AG20443 (cell line): Measurements from ENCODE around the gene NAP1L4.

Experiments
- DNase-seq: peaks from one replicate; pipeline ENCODE4 v3.0.0; 2012; ENCODE audit warnings: low spot score, mixed read lengths

NAP1L4 gene

DNA sequence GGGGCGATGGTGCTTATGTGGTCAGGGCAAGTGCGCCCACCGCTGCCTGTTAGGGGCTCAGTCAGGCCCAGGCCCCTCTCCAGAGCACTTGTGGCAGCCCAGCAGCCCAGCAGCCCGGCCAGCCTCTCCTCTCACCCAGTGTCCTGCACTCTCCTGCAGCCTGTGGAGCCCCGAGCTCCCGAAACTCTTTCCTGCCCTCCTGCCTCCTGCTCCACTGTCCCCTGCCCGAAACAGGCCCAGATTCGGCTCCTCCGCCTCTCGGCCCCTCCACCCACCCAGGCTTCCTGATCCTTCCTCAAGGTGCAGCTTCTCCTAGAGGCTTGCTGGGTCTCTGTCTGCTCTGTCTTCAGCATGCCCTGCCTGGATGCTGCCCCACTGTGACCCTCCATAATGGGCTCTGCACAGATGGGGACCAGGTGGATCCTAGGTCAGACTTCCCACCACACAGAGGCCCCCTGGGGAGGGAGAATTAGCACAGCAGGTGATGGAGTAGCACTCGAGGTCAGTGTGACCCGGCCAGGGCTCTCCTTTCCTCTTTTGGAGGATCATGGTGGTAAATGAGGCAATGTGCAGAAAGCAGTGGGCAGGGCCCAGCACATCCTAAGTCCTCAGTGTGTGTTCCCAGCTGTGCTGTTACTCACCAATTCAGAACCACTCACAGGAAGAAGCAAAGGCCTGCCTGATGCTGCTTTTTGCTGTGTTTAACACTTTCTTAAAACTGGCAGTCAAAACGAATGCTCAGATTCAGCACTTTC, 18.6 kb upstream of the NAP1L4 start:
- no peak for DNase-seq

DNA sequence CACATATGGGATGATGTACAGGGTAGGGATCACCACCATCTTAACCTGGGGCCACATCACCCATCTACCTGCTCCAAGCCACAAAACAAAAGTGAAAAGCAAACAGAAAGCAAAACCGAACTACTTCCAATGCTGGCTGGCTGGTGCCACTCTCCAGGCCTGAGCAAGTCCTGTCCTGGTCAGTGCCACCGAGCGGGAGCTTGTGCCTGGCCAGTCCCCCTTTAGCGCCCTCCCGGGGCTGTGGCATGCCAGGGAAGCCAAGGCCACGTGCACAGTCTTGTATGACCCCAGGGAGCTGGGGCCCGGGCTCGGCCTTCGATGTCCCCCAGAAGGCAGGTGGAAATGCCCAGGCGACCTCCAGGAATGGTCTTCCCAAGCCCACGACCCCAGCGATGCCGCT, 17.9 kb upstream of the NAP1L4 start:
- DNase-seq: no peak

DNA sequence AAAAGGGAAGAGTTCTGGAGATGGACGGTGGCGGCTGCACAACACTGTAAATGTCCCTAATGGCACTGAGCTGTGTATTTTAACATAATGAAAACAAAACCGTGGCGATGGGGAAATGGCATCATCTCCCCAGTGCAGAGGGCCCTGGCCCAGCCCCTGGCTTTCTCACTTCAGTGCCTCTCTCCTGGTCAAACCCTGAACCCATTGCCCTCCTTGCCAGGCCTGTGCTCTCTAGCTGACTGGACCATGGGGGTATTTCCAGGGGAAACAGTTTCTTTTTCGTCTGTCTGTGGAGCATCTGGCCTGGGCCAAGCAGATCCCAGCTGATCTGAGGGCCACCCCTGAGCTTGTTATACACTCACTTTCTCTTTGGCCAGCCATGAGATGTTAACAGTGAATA, 17.4 kb upstream of the NAP1L4 start:
- no peak for DNase-seq

DNA sequence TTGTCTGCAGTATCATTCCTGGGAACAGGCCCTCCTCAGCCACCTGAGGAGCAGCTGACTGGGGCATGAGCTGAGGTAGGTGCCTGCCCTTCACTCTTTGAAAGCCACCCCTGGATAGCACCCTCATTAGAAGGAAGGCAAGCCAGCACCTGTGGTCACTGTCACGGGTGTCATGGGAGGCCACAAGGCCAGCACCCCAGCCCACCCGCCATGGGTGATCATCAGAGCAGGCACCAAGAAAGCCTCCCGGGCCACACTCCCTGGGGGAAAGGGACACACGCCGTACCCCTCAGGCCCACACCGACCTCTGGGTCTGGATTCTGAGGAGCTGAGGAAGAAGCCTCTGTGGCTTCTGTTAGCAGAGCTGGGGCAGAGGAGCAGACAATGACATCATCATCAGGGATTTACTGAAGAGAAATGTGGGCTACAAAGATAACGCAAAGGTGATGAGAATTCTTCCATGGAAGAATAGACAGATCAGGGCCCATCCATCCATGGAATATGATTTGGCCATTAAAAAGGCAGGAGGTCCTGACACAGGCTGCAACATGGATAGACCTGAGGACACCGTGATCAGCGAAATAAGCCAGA, 16.7 kb upstream of the NAP1L4 start:
- DNase-seq: no peak

DNA sequence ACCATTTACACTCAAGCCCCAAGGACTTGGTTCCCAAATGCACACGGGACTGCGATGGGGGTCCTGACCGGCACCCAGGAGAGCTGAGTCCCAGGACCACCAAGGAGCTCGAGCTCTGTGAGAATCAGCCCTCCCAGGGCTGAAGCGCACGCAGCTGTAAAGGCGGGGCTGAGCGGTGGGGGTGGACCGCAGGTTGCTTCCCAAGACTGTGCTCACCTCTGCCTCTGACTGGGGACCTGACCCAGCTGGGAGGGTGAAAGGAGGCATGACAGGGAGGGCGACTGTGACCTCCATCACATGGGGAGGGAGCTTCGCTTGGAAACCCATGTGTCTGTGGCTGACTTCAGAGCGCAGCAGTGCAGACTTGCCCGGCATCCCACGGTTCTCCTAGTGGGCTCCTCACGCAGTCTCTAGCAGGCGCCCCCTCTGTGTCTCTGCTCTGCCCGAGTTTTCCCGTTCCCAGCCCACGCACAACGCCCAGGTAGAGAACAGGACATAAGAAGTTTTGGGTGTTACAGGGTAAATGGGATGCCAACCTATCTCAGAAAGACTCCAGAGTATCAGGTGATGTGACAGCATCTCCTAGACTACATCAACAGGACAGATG, 15.4 kb upstream of the NAP1L4 start:
- DNase-seq: no peak

DNA sequence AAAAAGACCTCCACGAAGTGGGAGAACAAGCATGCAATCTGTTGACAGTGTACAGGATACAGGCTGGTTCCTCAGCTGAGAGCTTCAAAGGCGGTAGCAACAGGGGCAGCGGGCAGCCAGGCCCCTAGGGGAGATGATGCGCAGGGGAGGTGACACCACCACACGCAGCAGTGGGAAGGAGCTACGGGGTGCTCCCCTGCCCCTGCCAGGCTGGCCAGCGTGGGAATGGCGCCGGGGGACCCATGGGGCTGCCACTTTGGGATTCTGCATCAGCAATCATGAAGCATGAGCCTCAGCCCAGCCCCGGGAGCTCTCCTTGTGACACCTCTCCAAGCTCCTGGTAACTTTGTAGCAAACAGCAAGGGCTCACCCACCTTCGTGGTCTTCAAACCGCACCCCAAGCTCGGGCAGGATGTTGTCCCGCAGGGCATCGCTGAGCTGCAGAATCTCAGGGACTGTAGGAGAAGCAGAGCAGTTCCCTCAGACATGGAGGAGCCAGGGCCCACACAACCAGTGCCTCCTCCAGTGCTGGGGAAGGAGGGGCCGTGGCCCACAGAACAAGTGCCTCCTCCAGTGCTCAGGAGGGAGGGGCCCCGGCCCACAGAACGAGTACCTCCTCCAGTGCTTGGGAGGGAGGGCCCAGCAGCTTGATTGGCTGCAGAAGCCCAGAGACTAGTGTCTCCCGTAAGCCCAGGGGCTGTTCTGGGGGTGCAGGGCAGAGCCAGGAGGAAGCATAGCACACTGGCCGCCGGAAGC, 14.6 kb upstream of the NAP1L4 start:
- DNase-seq: no peak

DNA sequence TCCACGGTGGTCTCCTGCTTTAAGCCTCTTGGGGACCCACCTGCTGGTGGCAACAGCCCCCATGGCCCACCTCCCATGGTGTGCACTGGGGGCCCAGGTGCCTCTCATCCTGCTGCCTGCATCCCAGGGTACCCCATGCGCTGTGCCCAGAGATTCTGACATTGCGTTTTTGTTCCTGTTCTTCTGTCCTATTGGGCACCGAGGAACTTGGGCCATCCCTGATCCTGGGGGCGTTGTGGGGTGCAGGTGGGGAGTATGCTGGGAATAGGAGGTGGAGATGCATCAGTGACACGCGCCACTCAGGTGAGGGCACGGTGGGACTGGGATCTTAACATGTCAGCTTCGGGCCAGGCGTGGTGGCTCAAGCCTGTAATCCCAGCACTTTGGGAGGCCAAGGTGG, 12.4 kb upstream of the NAP1L4 start:
- DNase-seq: no peak

DNA sequence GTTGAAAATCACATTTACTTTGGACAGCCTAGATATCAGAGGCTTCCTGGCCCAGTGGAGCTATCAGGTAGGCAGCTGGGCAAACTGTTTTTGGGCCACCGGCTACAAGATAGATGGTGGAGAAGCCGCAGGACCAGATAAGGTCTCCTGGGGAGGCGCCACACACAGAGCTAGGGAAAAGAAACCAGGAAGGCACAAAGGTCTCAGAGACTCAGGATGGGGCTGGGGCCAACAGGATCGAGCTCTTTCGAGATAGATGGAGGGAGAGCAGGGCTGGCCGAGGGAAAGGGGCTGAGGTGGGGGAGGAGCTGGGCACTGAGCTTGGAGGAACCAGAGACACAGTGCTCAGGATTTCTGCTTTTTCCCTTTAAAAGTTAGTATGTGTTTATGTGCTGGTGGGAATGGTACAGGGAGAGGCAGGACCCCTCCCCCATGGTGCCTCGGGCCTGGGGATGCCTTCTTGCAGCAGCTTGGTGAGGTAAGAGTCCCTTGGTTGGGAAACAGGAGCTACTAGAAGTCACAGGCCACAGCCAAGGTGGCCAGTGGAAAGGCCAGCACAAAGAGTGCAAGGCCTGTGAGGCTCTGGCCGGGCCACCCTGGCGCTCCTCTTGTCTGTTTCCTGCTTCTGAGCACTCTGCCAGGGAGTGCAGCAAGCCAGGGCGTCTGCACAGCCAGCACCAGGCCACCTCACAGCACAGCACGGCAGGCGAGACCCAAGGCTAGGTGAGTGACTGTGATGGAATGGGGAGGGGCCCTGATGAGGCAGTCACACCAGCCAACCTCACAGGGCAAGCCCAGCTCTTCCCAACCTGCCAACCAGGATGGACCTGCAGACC, 11.5 kb upstream of the NAP1L4 start:
- DNase-seq: no peak

DNA sequence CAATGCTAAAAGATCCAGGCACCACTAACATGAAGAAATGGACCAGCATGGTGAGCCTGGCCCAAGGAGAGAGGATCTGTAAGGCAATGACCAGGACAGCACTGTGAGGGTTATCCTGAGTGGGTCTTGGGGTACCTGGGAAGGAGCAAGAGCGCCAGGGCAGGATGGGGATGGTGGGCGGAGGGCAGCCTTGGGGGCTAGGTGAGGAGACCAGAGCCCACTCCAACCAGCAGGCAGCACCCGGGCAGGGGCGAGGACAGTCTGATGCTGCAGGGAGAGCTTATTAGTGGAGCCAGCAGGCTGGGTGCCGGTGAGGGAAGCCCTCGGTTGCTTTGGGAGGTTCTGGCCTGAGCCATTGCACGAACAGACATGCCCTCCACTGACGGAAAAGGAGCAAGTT, 10.7 kb upstream of the NAP1L4 start:
- DNase-seq: no peak

DNA sequence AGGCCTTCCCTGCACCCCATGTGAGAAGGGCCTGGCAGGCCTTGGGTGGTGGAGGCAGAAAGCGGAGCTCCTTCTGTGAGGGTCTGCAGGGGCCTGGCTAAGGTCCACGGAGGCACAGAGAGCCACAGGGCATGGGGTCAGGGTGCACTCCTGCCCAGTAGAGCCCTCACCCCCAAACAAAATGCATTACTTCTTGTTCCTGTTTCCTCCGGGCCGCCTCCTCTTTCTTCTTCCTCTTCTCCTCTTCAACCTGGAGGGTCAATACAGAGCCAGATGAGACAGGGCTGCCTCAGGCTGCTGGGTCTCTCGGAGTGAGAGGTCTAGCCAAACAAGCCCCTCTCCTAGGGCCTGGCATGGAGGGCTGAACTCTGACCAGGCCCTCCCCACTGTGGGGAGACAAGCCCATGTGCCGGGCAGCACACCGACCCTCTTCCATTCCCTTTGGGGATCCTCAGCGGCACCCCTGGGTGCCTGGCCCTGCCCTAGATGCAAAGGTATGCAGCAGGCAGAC, 10.3 kb upstream of the NAP1L4 start:
- no peak for DNase-seq

DNA sequence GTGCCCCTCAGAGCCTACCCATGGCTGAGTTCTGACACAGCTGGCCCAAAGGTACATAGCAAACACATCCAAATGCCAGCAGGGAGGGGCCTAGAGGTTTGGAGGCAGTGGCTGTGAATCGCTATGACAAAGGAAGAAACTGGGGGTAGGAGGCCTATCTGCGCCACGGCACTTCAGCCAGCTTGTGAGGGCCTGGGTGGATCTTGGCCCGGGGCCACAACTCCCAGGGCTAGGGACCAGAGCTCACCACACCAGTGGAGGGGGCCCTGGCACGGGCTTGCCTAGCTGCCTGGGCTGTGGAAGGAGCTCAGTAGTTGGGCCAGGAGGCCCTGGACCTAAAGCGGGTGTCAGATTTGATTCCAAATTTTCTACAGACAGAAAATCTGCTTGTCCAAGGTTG, 9.4 kb upstream of the NAP1L4 start:
- no peak for DNase-seq

DNA sequence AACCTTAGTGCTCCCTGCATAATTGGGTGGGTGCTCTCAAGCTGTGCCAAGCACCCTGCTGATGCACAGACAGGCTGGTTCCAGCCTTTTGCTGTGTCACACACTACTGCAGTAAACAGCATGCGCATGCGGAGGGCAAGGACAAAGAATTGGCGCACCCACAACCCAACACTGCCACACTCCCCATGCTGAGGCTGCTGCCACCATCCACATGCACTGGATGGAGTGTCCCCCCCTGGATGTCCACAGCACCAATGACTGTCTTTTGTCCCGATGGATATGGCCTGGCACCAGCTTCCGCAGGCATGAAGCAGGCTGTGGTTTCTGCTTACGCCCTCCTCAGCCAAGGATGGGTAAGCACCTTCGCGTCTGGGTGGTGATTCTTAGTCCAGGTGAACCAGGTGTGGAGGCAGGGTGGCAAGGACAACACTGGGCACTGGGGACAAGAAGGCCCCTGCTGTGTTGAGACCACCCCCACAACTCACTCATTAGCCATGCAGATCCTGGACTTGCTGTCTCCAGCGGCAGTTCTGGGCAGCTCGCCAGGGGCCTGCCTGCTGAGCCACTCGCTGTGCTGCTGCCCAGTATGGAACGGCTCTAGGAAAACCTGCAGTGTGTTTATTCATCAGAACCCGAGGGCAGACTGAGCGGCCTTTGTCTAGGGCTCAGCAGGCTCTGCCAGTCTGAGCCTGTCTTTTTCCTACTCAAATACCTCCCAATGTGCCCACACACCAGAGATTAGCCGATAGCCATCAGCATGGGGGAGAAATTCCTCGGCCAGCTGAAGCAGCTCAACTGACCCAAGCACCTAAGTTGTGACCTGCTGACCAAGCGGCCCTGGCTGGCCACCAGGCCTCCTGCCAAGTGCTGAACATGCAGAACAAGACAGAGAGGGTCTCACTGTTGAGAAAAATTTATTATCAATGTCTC, 8.2 kb upstream of the NAP1L4 start:
- DNase-seq: no peak

DNA sequence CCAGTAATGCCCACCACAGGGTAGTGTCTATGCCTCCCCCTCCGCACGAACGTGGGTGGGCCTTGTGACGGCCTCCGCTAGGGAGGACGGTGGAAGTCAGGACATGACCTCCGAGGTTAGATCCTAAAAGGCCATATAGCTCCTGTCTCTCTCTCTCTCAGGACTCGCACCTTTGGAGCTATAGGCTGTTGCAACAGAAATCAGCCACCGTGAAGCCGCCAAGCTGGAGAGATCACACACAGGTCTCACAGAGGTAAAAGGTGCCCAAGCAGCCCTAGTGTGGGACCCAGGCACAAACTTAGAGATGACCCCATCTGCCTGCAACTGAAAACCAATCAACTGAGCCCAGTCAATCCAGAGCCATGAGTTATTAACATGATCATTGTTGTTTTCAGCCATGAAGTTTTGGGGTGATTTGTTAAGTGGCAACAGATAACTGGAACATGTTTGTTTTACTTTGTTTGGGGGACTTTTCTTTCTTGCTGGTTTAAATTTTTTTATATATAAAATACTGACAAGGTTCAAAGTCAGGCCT, 7.4 kb upstream of the NAP1L4 start:
- DNase-seq: no peak

DNA sequence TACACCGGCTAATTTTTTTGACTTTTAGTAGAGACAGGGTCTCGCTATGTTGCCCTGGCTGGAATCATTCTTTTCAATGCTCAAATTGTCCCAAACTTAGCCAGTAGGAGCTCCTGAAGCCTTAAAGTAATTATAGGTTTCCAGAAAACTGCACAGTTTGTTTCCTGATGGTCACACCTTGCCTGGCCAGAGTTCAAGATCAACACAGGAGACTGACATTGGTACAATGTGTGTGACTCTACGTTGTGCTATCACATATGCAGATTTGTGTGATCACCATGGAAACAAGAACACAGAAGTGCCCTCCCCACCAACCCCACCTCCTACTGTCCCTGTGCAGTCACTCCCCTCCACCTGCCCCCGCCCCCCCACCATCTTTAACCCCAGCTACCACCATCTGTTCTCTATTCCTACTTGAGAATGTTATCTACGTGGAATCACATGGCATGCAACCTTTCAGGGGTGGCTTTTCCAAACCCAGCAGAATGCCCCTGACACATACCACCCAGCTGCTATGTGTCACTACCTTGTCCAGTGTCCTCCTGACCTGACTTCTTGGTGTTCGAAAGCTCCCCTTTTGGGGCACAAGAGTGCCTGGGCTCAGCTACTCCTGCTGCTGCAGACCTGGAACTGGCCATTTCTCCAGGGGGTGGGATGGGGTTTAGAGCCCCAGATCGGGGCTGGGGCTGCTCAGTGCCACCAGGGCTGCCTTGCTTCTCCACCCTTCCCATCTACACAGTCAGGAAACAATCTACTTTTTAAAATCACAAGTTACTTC, 6.1 kb upstream of the NAP1L4 start:
- DNase-seq: no peak

DNA sequence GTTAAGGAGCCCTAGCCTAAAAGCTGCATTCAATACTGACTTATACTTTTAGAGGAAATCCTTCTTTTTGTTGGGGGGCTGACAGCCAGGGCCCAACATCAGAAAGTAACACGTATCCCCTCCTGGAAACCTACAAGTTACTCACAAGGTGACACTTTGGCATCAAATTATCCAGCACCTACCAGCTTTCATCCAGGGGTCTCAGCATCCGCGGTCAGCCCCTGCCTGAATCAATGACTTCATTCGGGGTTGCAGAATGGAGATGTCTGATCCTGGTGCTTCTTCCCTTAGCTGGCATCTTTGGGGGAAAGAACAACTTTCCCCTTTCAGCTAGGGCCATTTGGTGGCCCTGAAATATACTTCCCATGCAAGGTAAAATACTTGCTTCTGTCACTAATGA, 5.3 kb upstream of the NAP1L4 start:
- no peak for DNase-seq

DNA sequence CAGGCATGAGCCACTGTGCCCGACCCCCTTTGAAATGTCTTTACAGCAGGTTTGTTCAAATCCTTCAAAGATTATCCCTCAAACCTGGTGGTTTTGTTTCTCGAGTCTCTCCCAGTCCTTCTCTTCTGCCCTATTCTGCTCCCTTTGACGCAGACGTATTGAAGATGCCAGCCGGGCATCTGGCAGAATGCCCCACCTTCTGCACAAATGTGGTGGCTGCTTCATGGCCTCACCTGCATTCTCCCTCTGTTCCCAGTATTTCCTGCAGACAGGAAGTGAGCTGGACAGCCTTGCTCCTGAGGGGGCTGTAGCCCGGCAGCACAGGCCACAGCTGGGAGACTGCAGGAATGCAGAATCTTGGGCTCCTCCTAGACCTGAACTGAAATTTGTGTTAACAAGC, 4.8 kb upstream of the NAP1L4 start:
- no peak for DNase-seq

DNA sequence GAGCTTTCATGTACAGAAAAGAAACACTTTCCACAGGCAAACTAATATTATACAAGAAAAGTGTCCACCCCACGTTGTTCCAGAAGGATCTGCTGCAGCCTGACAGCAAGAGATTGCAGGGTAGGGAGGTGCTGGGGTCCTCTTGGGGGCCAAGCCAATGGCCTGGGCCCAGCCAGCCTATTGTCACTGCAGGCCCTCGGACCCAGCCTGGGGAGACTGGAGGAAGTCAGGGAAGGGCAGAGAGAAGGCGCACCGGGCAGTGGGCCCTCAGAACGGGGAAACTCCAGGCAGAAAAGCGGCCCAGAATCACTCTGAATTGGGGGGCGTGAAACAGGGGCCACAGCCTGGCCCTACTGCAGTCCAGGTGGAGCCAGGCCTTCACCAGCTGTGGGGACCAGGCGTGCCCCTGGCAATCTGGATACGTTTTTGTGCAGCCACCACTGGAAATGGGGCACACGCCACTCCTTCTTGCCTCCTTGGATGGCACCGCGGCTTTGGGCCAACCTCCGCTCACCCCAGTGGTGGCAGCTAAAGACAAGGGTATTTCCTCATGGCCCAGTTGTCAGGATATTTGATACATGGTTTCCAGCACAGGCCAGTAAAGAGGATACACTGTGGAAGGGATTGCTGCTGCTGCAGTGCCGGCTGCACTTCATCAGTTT, 3.9 kb upstream of the NAP1L4 start:
- peak; percentile 6 for DNase-seq

DNA sequence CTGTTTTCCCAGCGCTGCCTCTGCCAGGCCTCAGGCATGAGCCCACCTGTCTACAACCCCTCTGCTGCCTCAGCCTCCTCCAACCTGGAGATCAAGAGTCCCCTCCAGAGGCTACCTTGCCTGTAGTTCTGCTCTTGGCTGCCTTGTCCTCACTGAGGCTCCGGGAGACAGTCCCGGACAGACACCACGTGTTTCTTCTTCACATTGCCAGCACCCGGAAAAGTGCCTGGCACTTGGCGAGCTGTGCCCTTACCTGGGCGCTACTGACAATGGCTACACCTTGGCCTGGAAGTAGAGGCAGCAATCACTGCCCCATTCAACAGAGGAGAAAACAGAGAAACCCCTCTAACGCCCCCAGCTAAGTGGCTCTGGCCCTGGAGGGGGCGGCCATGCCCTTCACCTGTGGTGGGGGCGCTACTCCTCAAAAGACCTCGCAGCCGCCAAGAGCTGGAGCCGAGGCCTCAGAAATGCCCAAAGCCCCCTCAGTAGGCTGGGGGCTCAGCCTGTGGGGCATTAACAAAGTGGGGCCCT, 3.0 kb upstream of the NAP1L4 start:
- DNase-seq: peak; percentile 3

DNA sequence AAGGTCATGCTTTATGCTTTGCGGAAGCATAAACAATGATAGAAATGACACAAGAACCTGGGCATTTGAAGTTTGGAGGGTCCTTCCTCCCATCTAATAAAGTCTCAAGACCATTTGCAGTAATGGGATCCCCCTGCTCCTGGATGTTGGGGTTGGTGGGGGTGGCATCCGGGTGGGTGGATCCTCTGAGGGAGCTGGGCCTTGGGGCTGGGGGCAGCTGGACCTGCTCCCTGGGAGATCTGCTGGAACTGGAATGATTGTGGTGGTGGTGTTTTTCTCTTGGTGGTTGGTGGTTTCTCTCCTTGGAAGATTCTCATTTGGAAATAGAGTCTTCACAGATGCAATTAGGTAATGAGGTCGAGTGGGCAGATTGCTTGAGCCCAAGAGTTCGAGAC, 2.2 kb upstream of the NAP1L4 start:
- no peak for DNase-seq
